ENCODE results near the gene SYNE2.
A peak's percentile ranks its signal among the peaks of the same experiment; 100 is the strongest.
"Not testable (repeated sequence)": the region's sequence is repeated elsewhere in the genome, so short reads cannot be mapped to it uniquely, and the experiment has no call there.

Gene SYNE2

GRCh38 chr14:63852817-63853731 lies at the start of gene SYNE2:
Gene SYNE2 (plus strand): TSS chr14:63853004. CDS start chr14:63909149, 56,145 bp downstream.
- peak; percentile 81 for DNase-seq

GRCh38 chr14:63803221-63803791 lies 49.5 kb upstream of the SYNE2 start:
- DNase-seq = not testable (repeated sequence)

DNA sequence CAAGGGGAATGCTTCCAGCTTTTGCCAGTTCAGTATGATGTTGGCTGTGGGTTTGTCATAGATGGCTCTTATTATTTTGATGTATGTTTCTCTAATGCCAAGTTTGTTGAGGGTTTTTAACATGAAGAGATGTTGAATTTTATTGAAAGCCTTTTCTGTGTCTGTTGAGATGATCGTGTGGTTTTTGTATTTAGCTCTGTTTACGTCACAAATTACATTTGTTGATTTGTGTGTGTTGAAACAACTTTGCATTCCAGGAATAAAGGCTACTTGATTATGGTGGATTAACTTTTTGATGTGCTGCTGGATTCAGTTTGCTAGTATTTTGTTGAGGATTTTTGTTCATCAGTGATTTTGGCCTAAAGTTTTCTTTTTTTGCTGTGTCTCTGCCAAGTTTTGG lies 46.7 kb upstream of the SYNE2 start:
- not testable (repeated sequence) for DNase-seq

DNA sequence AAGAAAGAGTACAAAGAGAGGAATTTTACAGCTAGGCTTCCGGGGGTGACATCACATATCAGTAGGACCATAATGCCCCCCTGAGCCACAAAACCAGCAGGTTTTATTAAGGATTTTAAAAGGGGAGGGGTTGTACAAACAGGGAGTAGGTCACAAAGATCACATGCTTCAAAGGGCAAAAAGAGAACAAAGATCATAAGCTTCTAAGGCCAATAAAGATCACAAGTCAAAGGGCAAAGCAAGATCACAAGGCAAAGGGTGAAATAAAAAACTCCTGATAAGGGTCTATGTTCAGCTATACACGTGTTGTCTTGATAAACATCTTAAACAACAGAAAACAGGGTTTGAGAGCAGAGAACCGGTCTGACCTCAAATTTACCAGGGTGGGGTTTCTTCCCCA lies 41.1 kb upstream of the SYNE2 start:
- not testable (repeated sequence) for DNase-seq

GRCh38 chr14:63833728-63834127 lies 19.1 kb upstream of the SYNE2 start:
- no peak for DNase-seq

DNA sequence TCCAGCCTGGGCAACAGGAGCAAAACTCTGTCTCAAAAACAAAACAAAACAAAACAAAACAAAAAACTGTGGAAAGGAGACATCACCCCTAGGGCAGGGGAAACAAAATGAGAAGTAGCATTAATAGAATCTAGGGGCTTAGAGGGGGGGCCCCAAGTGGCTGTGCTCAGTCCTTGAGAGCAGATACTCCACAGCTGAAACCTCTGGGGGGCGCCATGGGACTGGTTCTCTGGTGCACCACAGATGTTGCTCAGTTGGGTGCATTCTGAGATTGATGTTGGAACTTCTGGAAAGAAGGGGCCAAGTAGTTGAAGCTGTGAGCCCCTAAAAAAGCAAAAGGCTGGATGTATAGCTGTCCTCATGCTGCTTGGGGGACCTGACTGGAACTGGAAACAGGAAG lies 11.8 kb upstream of the SYNE2 start:
- DNase-seq = peak; percentile 28

GRCh38 chr14:63843796-63844195 lies 9.0 kb upstream of the SYNE2 start:
- no peak for DNase-seq

GRCh38 chr14:63848890-63849289 lies 3.9 kb upstream of the SYNE2 start:
- no peak for DNase-seq

DNA sequence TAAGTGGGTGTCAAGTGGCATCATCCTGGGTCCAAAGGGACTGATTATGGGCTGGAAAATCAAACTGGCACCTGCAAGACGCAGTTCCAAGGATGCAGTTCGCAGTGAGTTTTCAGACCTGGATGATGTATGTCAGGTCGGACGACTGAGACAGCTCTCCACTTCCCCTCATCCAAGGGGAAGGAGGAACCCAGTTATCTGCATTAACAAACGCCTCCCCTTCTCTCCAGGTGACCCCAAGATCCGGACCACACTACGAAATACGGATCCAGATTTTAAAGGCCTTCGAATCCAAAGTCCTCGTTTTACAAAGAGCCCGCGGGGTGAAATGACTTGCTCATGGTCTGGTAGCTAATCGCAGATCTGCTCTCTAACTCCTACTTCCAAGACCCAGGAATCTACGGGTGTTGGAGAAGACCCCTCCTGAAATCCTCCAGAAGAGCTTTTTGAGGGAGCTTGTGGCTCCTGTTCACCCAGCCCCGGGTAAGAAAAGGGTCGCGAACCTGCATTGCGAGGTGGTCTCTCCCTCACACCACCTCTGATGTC lies 460 bp upstream of the SYNE2 start:
- no peak for DNase-seq

GRCh38 chr14:63853831-63854293 lies 1.1 kb downstream of the SYNE2 start:
- peak; percentile 23 for DNase-seq

DNA sequence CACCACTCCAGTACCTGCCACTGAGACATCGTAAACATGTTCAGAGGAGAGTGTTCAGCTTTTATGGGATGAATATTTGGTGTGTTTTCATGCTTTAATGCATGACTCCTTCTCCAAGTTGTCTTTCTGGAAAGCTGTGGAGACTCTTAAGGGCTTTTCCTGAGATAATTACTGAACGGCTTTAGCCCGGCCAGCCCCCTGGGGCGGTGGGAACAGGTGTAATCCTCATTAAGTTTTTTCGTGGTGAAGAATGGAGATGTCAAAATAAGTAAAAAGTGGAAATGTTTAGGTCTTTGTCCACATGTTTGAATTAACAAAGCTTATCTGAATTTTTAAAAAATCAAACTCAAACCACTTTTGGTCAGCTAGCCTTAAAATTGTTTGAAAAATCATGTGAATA lies 1.5 kb downstream of the SYNE2 start:
- no peak for DNase-seq

- no peak for DNase-seq
These were observed 2.5 kb downstream of the SYNE2 start for GRCh38 chr14:63855281-63855680.

DNA sequence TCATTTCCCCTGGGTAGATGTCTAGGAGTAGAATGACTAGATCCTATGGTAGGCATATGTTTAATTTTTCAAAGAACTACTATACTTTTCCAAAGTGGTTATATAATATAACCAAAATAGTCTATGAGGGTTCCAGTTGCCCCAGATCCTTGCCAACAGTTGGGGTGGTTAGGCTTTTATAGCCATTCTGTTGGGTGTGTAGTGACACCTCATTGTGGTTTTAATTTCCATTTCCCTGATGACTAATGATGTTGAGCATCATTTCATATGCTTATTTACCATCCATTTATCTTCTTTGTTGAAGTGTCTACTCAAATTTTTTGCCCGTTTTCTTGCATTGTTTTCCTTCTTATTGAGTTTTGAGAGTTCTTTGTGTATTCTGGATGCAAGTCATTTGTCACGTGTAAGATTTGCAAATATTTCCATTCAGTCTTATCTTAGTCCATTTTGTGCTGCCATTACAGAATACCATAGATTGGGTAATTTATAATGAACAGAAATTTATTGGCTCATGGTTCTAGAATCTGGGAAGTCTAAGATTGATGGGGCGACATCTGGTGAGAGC lies 4.7 kb downstream of the SYNE2 start:
- DNase-seq = no peak

DNA sequence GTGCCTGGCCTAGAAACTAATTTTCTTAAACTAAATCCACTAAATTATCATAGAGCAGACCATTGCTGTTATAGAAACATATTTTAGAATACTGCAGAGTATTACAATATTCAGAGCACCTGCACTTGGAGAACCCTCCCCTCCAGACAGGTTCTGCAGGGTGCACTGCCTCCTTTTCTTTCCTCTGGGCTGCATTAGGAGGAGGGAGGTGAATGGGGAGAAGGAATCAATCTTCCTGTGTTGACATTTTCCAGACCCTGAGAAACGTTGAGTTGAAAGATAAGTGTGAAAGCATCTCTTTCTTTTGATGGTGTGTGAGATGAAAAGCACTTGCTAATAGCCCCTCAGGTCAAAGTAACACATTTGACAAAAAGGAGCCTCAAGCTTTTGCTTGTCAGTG lies 7.3 kb downstream of the SYNE2 start:
- DNase-seq = no peak

DNA sequence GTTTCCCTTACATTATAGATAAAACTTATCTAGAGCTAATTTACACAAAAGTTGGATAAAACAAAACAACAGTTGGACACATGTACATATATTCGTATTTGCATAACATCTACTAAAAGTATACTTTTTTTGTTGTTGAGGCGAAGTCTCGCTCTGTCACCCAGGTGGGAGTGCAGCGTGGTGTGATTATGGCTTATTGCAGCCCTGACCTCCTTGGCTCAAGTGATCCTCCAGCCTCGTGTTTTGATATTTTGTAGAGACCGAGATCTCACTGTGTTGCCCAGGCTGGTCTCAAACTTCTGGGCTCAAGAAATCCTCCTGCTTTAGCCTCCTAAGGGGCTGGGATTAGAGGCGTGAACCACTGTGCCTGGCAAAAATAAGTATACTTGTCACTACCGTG lies 9.4 kb downstream of the SYNE2 start:
- DNase-seq = no peak

DNA sequence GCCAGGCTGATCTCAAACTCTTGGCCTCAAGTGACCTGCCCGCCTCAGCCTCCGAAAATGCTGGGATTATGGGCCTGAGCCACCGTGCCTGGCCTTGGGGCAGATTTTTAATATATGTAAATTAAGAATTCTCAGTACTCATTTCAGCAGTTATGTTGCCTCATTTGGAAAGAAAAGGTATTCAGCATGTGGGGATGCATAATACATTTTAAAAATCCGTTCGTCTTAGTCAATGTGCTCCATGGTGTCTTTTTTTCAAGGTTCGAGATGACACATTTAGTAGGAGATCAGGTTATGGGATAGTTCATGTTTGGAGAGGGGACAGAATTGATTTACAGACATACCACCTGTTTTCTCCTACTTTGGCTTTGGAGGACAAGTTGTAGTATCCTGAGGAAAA lies 10.2 kb downstream of the SYNE2 start:
- DNase-seq = no peak

DNA sequence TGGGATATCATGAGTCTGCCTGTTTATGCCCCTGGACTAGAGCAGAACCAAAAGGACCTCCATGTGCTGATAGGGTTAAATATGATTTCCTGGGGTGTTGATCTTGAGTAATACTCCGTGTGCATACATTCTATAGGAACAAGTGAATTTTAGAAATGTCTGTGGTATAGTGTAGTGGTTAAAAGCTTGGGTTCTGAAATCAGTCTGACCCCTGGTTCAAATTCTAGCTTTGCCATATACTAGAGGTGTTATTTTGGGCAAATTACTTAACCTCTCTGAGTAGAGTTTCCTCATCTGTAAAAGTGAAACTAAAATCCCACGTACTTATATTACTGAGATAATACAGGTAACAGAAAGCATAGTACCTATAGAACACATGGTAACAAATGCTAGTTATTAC lies 12.0 kb downstream of the SYNE2 start:
- DNase-seq = not testable (repeated sequence)

- DNase-seq = no peak
These were observed 15.4 kb downstream of the SYNE2 start for GRCh38 chr14:63867933-63868921.

GRCh38 chr14:63869940-63870752 lies 17.3 kb downstream of the SYNE2 start:
- DNase-seq = not testable (repeated sequence)

DNA sequence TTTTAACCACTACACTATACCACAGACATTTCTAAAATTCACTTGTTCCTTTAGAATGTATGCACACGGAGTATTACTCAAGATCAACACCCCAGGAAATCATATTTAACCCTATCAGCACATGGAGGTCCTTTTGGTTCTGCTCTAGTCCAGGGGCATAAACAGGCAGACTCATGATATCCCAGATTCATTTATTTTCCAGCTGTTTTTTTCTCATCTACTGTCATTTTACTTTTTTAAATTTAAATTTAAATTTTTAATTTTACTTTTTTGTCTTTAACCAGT lies 17.9 kb downstream of the SYNE2 start:
- not testable (repeated sequence) for DNase-seq

DNA sequence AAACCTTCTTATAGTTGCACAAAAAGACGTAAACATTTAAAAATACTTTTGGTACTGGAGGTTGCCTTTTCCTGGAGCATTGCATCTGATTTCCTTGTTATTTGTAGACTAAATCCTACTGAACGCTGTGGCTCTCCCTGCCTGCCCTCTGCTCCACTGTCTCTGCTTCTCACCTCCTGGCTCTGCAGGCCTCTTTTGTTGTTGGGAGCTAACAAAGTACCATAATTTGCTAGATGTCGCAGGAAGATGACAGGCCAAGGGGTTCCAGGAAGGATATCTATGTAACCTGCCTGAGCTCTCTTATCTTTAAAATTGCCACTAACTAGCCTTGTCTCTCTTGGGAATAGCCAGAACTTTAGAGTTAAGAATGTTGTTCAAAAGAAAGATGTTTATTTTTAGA lies 21.4 kb downstream of the SYNE2 start:
- DNase-seq = no peak

- no peak for DNase-seq
These were observed 22.5 kb downstream of the SYNE2 start for GRCh38 chr14:63875311-63875710.
